ENCODE results near the gene KLHL22.
"Not testable (repeated sequence)": the region's sequence is repeated elsewhere in the genome, so short reads cannot be mapped to it uniquely, and the experiment has no call there.

The KLHL22 gene

GRCh38 chr22:20495861-20496681, 476 bp upstream of the KLHL22 start:
- Mint-ChIP-seq H3K27me3 (no peaks in the 10 kb centered on the region), H3K4me3 (peak overlapping the region; percentile 93), H3K9me3 (no peaks in the 10 kb centered on the region), H3K4me1 (peaks cover 28% of the 10 kb centered on the region), H3K27ac (peak overlapping the region; percentile 6 to 7)
- DNase-seq = peak; percentile 94
- ATAC-seq = peak; percentile 98

- no peak overlapping the region for H3K4me3 Mint-ChIP-seq
- H3K27ac Mint-ChIP-seq = no peak overlapping the region
- H3K4me1 Mint-ChIP-seq = peaks cover 53% of the 10 kb centered on the region
- ATAC-seq (no peak), DNase-seq (no peak)
- no peaks in the 10 kb centered on the region for H3K27me3 Mint-ChIP-seq
- H3K9me3 Mint-ChIP-seq = no peaks in the 10 kb centered on the region
Observed at GRCh38 chr22:20491346-20491745, 4.2 kb downstream of the KLHL22 start.

GRCh38 chr22:20490941-20491307, 4.7 kb downstream of the KLHL22 start:
- Mint-ChIP-seq H3K9me3 (no peaks in the 10 kb centered on the region), H3K27ac (no peak overlapping the region), H3K27me3 (no peaks in the 10 kb centered on the region), H3K4me1 (peaks cover 53% of the 10 kb centered on the region), H3K4me3 (no peak overlapping the region)
- no peak for ATAC-seq
- DNase-seq = no peak

GRCh38 chr22:20490183-20490940, 5.2 kb downstream of the KLHL22 start:
- H3K27ac Mint-ChIP-seq = no peak overlapping the region
- ATAC-seq (peak; percentile 41), DNase-seq (no peak)
- H3K9me3 Mint-ChIP-seq = no peaks in the 10 kb centered on the region
- H3K4me3 Mint-ChIP-seq = no peak overlapping the region
- H3K27me3 Mint-ChIP-seq = no peaks in the 10 kb centered on the region
- H3K4me1 Mint-ChIP-seq = peaks cover 53% of the 10 kb centered on the region

- no peak for ATAC-seq
- Mint-ChIP-seq H3K4me3 (no peak overlapping the region), H3K4me1 (peaks cover 46% of the 10 kb centered on the region)
Observed at GRCh38 chr22:20488946-20489345, 6.6 kb downstream of the KLHL22 start.

GRCh38 chr22:20487715-20488114, 7.9 kb downstream of the KLHL22 start:
- H3K9me3 Mint-ChIP-seq = no peaks in the 10 kb centered on the region
- peak overlapping the region in 1 of 2 donors; percentile 70 for H3K27ac Mint-ChIP-seq
- DNase-seq (no peak), ATAC-seq (no peak)
- H3K4me1 Mint-ChIP-seq = peaks cover 40% of the 10 kb centered on the region
- no peak overlapping the region for H3K4me3 Mint-ChIP-seq
- H3K27me3 Mint-ChIP-seq = no peaks in the 10 kb centered on the region

More at GRCh38 chr22:20488946-20489345, 6.6 kb downstream of the KLHL22 start:
- Mint-ChIP-seq H3K27me3 (no peaks in the 10 kb centered on the region), H3K27ac (no peak overlapping the region), H3K9me3 (no peaks in the 10 kb centered on the region)
- DNase-seq = no peak

GRCh38 chr22:20486229-20486628, 9.4 kb downstream of the KLHL22 start:
- Mint-ChIP-seq H3K27ac (no peak overlapping the region), H3K4me3 (no peak overlapping the region), H3K9me3 (no peaks in the 10 kb centered on the region), H3K27me3 (no peaks in the 10 kb centered on the region), H3K4me1 (peaks cover 27% of the 10 kb centered on the region)
- DNase-seq = no peak
- ATAC-seq = no peak

GRCh38 chr22:20484948-20485683, 10.5 kb downstream of the KLHL22 start:
- Mint-ChIP-seq H3K27ac (peak overlapping the region in 1 of 2 donors; percentile 21), H3K9me3 (no peaks in the 10 kb centered on the region), H3K27me3 (no peaks in the 10 kb centered on the region), H3K4me3 (no peak overlapping the region), H3K4me1 (peaks cover 15% of the 10 kb centered on the region)
- DNase-seq = no peak
- ATAC-seq = no peak

- no peak overlapping the region for H3K4me3 Mint-ChIP-seq
- H3K27ac Mint-ChIP-seq = no peak overlapping the region
- no peaks in the 10 kb centered on the region for H3K9me3 Mint-ChIP-seq
- no peak for ATAC-seq
- no peak for DNase-seq
- H3K27me3 Mint-ChIP-seq = no peaks in the 10 kb centered on the region
- H3K4me1 Mint-ChIP-seq = peaks cover 11% of the 10 kb centered on the region
Observed at GRCh38 chr22:20483771-20484170, 11.8 kb downstream of the KLHL22 start.

GRCh38 chr22:20483143-20483506, 12.5 kb downstream of the KLHL22 start:
- H3K27ac Mint-ChIP-seq = peak overlapping the region in 1 of 2 donors; percentile 67
- DNase-seq, H3K4me3 Mint-ChIP-seq, H3K9me3 Mint-ChIP-seq, H3K4me1 Mint-ChIP-seq, ATAC-seq, H3K27me3 Mint-ChIP-seq: not testable (repeated sequence)

- Mint-ChIP-seq H3K4me1 (peaks cover 23% of the 10 kb centered on the region), H3K27me3 (no peaks in the 10 kb centered on the region), H3K27ac (no peak overlapping the region), H3K4me3 (no peak overlapping the region), H3K9me3 (no peaks in the 10 kb centered on the region)
- ATAC-seq (no peak), DNase-seq (no peak)
Observed at GRCh38 chr22:20479612-20480196, 15.9 kb downstream of the KLHL22 start.

GRCh38 chr22:20478059-20478458, 17.5 kb downstream of the KLHL22 start:
- not testable (repeated sequence) for ATAC-seq, H3K4me3 Mint-ChIP-seq, DNase-seq, H3K9me3 Mint-ChIP-seq, H3K27ac Mint-ChIP-seq, H3K27me3 Mint-ChIP-seq
- peaks cover 29% of the 10 kb centered on the region for H3K4me1 Mint-ChIP-seq

- peak overlapping the region in 1 of 2 donors; percentile 32 for H3K4me3 Mint-ChIP-seq
- peaks cover 36% of the 10 kb centered on the region for H3K4me1 Mint-ChIP-seq
- H3K9me3 Mint-ChIP-seq, DNase-seq, ATAC-seq, H3K27me3 Mint-ChIP-seq: not testable (repeated sequence)
- peak overlapping the region in 1 of 2 donors; percentile 81 for H3K27ac Mint-ChIP-seq
Observed at GRCh38 chr22:20475569-20475968, 20.0 kb downstream of the KLHL22 start.

- Mint-ChIP-seq H3K27me3 (no peaks in the 10 kb centered on the region), H3K4me3 (peak overlapping the region; percentile 32 to 57), H3K4me1 (peaks cover 36% of the 10 kb centered on the region), H3K27ac (peak overlapping the region in 1 of 2 donors; percentile 81), H3K9me3 (no peaks in the 10 kb centered on the region)
- DNase-seq = no peak
- no peak for ATAC-seq
Observed at GRCh38 chr22:20475115-20475436, 20.5 kb downstream of the KLHL22 start.

- DNase-seq (no peak), ATAC-seq (no peak)
- peaks cover 50% of the 10 kb centered on the region for H3K4me1 Mint-ChIP-seq
- peak overlapping the region in 1 of 2 donors; percentile 73 for H3K27ac Mint-ChIP-seq
- H3K9me3 Mint-ChIP-seq = no peaks in the 10 kb centered on the region
- H3K27me3 Mint-ChIP-seq = no peaks in the 10 kb centered on the region
- no peak overlapping the region for H3K4me3 Mint-ChIP-seq
Observed at GRCh38 chr22:20472629-20473442, 22.8 kb downstream of the KLHL22 start.
